Thoracic aorta (tissue), 2 donors: Measurements from ENCODE around the gene CYP2W1. TPM values are rescaled to one million over a fixed set of nuclear protein-coding genes. Genes with fewer than 3 reads are reported as not detected.

Experiments used
- ATAC-seq: fragments of 150-250 bp; one replicate; pipeline ENCODE4 v1.8.0; 2017; ENCODE audit warnings: low read depth; ENCODE audit not compliant: insufficient number of reproducible peaks, low FRiP score
- DNase-seq: peaks from one replicate; pipeline ENCODE4 v3.0.0-alpha.2; 2020; ENCODE audit warnings: low spot score
- H3K27ac ChIP-seq, 2 donors: fragments of 200-600 bp; sonication (generic); 1 replicate in 1 of 2; 2 replicates in 1 of 2; pipeline ENCODE4 v1.5.1; 2016; ENCODE audit warnings: mild to moderate bottlenecking in 2 of 2, moderate library complexity in 2 of 2
- H3K27me3 ChIP-seq: fragments of 200-600 bp; sonication (generic); replicated peaks from 2 replicates; pipeline ENCODE4 v1.6.0; 2016; ENCODE audit warnings: mild to moderate bottlenecking; ENCODE audit not compliant: insufficient read depth
- H3K36me3 ChIP-seq: fragments of 200-600 bp; sonication (generic); one replicate; pipeline ENCODE4 v1.5.1; 2016
- H3K4me1 ChIP-seq, 2 donors: fragments of 200-600 bp; sonication (generic); 1 replicate in 1 of 2; 2 replicates in 1 of 2; pipeline versions ENCODE4 v1.5.1 to v1.6.0; 2016; ENCODE audit warnings: low read depth in 2 of 2, mild to moderate bottlenecking in 1 of 2; ENCODE audit not compliant: control insufficient read depth in 1 of 2
- H3K4me3 ChIP-seq: fragments of 200-600 bp; sonication (generic); 2 replicates; pipeline ENCODE4 v1.5.1; 2016; ENCODE audit warnings: mild to moderate bottlenecking
- H3K9me3 ChIP-seq: fragments of 200-600 bp; sonication (generic); 2 replicates; pipeline ENCODE4 v1.5.1; 2016
- CTCF ChIP-seq: fragments of 200-600 bp; sonication (generic); IDR thresholded peaks from one replicate; pipeline ENCODE4 v1.5.1; 2019; ENCODE audit warnings: antibody characterized with exemption
- total RNA-seq, 2 donors: library from RNA; depleted of rRNA; stranded (reverse); fragments of >200 nt; gene quantifications; one replicate each; pipeline versions ENCODE4 v1.1.0 to v1.2.3, GENCODE V29; 2016

Gene CYP2W1
- total RNA-seq, 2 donors from 2014 or later = not detected

GRCh38 chr7:1004018-1004852 is 21.3 kb downstream of the CYP2W1 start:
- H3K4me3 ChIP-seq = no peak overlapping the region
- no peaks in the 10 kb centered on the region for H3K9me3 ChIP-seq
- peaks cover 17% of the 10 kb centered on the region for H3K36me3 ChIP-seq
- DNase-seq (no peak), ATAC-seq (no peak)
- H3K27me3 ChIP-seq = no peaks in the 10 kb centered on the region
- no peak overlapping the region for H3K27ac ChIP-seq
- no peak for TF ChIP-seq CTCF
- no peaks in the 10 kb centered on the region for H3K4me1 ChIP-seq

- no peak for TF ChIP-seq CTCF
- peaks cover 21% of the 10 kb centered on the region for H3K36me3 ChIP-seq
- DNase-seq (no peak), ATAC-seq (no peak)
- no peaks in the 10 kb centered on the region for H3K9me3 ChIP-seq
- H3K4me1 ChIP-seq = no peaks in the 10 kb centered on the region
- no peaks in the 10 kb centered on the region for H3K27me3 ChIP-seq
- no peak overlapping the region for H3K27ac ChIP-seq
- no peak overlapping the region for H3K4me3 ChIP-seq
Observed at GRCh38 chr7:1005303-1005702, 22.3 kb downstream of the CYP2W1 start.

- TF ChIP-seq CTCF = no peak
- H3K4me3 ChIP-seq = no peak overlapping the region
- ATAC-seq = no peak
- no peaks in the 10 kb centered on the region for H3K4me1 ChIP-seq
- no peak overlapping the region for H3K27ac ChIP-seq
- no peak for DNase-seq
- peaks cover 21% of the 10 kb centered on the region for H3K36me3 ChIP-seq
- no peaks in the 10 kb centered on the region for H3K9me3 ChIP-seq
- H3K27me3 ChIP-seq = no peaks in the 10 kb centered on the region
Observed at GRCh38 chr7:1007901-1008300, 24.9 kb downstream of the CYP2W1 start.

GRCh38 chr7:1008733-1009363 is 25.9 kb downstream of the CYP2W1 start:
- TF ChIP-seq CTCF = no peak
- DNase-seq (no peak), ATAC-seq (no peak)
- no peak overlapping the region for H3K4me3 ChIP-seq
- H3K27me3 ChIP-seq = no peaks in the 10 kb centered on the region
- no peak overlapping the region for H3K27ac ChIP-seq
- H3K4me1 ChIP-seq = no peaks in the 10 kb centered on the region
- peaks cover 21% of the 10 kb centered on the region for H3K36me3 ChIP-seq
- H3K9me3 ChIP-seq = no peaks in the 10 kb centered on the region

- no peak overlapping the region for H3K27ac ChIP-seq
- no peak for TF ChIP-seq CTCF
- H3K36me3 ChIP-seq = peaks cover 21% of the 10 kb centered on the region
- no peaks in the 10 kb centered on the region for H3K9me3 ChIP-seq
- DNase-seq = no peak
- ATAC-seq = no peak
- H3K4me1 ChIP-seq = no peaks in the 10 kb centered on the region
- no peak overlapping the region for H3K4me3 ChIP-seq
- no peaks in the 10 kb centered on the region for H3K27me3 ChIP-seq
Observed at GRCh38 chr7:1009747-1010146, 26.8 kb downstream of the CYP2W1 start.
